ENCODE results near the gene TMEM98.

GRCh38 chr17:32910769-32911168, 17.2 kb upstream of the TMEM98 start:
- TF ChIP-seq, protein P1, sequence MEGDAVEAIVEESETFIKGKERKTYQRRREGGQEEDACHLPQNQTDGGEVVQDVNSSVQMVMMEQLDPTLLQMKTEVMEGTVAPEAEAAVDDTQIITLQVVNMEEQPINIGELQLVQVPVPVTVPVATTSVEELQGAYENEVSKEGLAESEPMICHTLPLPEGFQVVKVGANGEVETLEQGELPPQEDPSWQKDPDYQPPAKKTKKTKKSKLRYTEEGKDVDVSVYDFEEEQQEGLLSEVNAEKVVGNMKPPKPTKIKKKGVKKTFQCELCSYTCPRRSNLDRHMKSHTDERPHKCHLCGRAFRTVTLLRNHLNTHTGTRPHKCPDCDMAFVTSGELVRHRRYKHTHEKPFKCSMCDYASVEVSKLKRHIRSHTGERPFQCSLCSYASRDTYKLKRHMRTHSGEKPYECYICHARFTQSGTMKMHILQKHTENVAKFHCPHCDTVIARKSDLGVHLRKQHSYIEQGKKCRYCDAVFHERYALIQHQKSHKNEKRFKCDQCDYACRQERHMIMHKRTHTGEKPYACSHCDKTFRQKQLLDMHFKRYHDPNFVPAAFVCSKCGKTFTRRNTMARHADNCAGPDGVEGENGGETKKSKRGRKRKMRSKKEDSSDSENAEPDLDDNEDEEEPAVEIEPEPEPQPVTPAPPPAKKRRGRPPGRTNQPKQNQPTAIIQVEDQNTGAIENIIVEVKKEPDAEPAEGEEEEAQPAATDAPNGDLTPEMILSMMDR (conservative IDR thresholded peaks at IDR 0.05; ENCODE audit: low read length): no peak
- TF ChIP-seq EZH2phosphoT487 (IDR thresholded peaks at IDR 0.05; ENCODE audit: borderline replicate concordance, low read depth, low read length): no peak

All from OCI-LY7 (cell line).